MV-4-11 (cell line): ENCODE data around the gene CDIP1.
"Not testable (repeated sequence)": the region's sequence is repeated elsewhere in the genome, so short reads cannot be mapped to it uniquely, and the experiment has no call there.

Source experiments
- DNase-seq: peaks from one replicate; lab custom pipeline; 2025; lab: John Stamatoyannopoulos, UW

CDIP1 gene

DNA sequence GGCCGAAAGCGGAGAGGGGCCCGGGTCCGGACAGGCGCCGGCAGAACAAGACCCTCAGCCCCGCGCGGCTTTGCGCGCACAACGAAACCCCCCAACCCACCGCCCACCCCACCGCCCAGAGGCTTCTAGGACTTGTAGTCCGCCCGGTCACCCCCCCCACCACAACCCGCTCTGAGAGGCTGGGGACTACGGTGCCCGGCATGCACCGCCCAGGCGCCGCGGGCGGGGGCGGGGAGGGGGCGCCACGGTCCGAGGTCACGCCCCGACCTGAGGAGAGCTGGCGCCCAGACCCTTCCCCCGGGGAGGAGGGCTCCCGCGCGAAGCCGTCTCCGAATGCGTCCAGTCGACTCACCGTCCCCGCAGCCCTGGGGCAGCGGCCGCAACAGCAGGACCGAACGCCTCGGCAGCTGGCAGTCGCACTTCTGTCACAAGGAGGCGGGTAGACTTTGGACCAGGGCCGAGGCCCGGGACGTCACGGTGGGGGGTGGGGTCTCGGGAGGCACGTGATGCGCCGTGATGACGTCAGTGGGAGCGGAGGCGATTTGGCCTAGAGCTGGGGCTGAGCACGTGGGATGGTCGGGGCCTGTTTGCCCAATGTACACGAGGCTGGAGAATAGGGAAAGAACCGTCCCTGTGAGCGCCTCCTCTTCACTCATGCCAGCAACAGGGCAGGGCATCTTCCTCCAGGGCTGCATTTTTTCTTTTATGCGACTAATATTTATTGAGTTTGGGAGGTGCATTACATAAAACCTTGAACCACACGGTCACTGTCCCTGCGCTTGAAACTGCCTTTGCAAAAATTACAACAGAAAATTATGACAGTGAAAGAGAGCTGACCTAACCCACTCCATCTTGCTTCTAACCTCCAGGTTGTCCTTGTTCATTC lies at the start of gene CDIP1:
TSS of gene CDIP1 (minus strand) at position 424 of the 886 bp plus-strand sequence. CDS start 24,643 bp downstream, outside the sequence.
- peak; percentile 95 for DNase-seq

GRCh38 chr16:4586291-4586690 lies 47.7 kb upstream of the CDIP1 start:
- no peak for DNase-seq

- DNase-seq: no peak
These were observed 45.3 kb upstream of the CDIP1 start for GRCh38 chr16:4583906-4584305.

GRCh38 chr16:4580250-4580649 lies 41.7 kb upstream of the CDIP1 start:
- DNase-seq: no peak

GRCh38 chr16:4578961-4579530 lies 40.5 kb upstream of the CDIP1 start:
- no peak for DNase-seq

DNA sequence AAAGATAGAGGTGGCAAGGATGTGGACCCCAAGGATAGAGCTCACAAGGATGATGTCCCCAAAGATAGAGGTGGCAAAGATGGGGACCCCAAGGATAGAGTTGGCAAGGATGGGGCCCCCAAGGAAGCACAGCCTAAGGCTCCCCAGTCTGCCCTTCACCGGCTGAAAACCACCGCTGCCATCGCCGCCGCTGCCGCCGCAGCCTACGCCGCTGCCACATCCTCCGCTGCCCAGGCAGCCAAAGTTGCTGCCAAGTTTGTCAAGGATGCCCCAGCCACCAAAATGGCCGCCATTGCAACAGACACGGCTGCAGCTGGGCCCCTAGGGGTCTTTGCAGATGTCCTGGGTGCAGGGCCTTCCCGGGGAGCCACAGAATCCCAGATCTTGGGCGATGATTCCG lies 37.4 kb upstream of the CDIP1 start:
- no peak for DNase-seq

DNA sequence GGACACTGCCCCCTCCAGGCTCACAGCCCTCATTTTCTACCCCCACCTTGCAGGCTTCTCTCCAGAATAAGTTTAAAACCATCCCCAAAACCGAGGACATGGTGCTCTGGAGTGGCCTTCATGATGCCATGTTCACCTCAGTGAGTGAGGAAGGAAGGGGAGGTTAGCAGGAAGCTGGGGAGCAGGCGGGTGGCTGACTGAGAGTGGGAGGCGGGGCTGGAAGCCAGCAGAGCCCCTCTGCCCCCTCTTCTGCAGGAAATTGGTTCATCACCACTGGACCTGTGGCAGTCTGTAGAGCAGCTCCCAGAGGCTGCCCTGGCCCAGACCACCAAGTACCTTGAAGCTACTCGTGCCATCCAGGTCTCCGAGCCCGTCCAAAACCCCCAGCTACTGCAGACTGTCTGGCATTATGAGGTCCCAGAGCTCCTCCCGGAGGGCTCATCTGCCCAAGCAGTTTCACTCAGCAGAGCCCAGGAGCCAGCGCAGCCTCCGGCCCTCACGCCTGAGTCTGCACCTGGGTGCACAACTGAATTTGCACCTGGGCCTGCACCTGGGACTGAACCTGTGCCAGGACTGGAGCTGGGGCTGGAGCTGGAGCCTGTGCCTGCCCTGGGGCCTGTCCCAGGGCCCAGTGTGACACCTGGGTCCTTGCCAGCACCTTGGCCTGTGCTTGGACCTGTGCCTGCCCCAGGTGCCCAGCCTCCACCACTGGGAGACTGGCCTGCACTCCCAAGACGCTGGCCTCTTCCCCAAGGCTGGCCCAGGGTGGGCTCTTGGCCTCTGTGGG lies 36.5 kb upstream of the CDIP1 start:
- no peak for DNase-seq

DNA sequence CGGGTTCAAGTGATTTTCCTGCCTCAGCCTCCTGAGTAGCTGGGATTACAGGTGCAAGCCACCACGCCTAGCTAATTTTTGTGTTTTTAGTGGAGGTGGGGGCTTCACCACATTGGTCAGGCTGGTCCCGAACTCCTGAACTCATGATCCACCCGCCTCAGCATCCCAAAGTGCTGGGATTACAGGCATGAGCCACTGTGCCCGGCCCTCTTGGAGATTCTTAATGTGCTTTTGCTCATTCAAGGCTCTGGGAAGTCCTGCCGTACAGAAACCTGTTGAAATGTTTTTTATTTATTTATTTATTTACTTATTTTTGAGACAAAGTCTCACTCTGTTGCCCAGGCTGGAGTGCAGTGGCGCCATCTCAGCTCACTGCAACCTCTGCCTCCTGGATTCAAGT lies 35.4 kb upstream of the CDIP1 start:
- not testable (repeated sequence) for DNase-seq

- DNase-seq: peak; percentile 41
These were observed 34.1 kb upstream of the CDIP1 start for GRCh38 chr16:4572715-4573114.

DNA sequence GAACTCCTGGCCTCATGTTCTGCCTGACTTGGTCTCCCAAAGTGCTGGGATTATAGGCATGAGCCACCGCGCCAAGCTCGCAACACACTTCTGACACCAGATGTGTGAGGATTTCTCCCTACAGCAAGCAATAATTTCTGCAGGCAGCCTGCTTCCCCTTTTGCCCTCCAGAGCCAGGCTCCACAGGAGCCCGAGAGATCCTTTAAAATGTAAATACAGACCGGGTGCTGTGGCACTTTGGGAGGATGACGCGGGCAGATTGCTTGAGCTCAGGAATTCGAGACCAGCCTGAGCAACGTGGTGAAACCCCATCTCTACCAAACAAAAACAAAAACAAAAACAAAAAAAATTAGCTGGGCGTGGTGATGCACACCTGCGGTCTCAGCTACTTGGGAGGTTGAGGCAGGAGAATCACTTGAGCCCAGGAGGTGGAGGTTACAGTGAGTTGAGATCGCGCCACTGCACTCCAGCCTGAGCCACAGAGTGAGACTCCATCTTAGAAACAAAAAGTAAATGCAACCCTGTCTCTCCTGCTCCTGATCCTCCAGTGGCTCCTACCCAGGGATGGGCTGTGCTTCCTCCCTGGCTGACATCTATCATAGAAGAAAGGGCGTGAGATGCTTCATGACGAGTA lies 32.2 kb upstream of the CDIP1 start:
- peak; percentile 23 for DNase-seq

DNA sequence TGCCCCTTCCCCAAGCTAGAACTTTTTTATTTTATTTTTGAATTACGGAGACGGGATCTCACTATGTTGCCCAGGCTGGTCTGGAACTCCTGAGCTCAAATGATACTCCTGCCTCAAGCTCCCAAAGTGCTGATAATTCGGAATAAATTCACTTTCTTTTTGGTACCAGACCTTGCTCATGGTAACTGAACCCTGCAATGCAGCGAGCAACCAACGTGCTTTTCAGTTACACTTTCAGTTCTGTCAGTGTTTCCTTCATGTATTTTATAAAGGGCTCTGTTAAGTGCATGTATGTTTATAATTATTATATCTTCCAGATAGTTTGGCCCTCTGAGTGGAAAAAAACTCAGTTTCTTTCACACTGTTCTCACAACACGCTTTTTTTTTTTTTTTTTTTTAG lies 31.5 kb upstream of the CDIP1 start:
- DNase-seq: no peak

DNA sequence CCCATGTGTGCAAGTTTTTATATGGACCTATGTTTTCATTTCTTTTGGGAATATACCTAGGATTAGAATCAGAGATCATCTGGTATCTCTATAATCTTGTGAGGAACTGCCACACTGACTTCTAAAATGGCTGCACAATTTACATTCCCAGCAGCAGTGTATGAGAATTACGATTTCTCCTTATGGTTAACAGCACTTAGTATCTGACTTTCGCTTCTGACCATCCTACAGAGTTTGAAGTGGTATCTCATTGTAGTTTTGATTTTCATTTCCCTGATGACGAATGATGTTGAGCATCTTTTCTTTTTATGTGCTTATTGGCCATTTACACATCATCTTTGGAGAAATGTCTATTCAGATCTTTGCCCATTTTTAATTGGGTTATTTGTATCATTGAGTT lies 27.6 kb upstream of the CDIP1 start:
- no peak for DNase-seq

GRCh38 chr16:4564661-4565267 lies 26.2 kb upstream of the CDIP1 start:
- no peak for DNase-seq

DNA sequence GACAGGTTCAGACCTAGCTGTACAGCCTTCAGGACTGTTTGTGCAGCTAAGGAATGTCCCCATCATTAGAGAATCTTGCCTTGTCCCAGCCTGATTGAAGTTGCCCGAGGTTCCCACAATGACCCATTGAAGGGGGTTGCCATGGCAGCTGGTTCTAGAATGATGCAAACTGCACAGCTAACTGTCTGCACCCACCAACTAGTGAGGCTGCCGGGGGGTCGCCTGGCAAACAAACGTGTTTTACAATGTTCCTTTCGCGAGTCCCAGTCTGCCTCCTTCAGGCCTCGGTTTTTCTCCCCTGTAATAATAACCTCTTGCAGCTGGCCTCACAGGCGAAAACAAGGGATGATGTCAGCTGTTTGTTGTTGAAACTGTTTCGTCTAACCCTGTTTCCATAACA lies 23.0 kb upstream of the CDIP1 start:
- no peak for DNase-seq

DNA sequence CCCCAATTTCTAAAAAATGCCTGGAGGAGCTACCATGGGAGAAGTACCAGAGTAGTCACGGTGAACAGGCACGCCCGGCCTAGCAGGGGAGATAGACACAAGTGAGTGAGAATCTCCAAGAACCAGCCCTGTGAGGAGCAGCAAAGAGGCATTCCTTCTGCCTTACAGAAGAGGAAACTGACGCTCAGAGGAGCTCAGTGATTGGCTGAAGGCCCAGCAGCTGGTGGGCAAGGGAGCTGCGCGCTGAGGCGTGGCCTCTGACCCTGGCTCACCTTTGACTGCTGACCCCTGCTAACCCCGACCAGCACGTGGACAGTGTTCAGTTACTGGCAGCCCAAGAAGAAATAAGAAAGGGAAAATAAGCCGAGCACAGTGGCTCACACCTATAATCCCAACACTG lies 19.4 kb upstream of the CDIP1 start:
- no peak for DNase-seq

- DNase-seq: no peak
These were observed 18.0 kb upstream of the CDIP1 start for GRCh38 chr16:4556580-4556979.

DNA sequence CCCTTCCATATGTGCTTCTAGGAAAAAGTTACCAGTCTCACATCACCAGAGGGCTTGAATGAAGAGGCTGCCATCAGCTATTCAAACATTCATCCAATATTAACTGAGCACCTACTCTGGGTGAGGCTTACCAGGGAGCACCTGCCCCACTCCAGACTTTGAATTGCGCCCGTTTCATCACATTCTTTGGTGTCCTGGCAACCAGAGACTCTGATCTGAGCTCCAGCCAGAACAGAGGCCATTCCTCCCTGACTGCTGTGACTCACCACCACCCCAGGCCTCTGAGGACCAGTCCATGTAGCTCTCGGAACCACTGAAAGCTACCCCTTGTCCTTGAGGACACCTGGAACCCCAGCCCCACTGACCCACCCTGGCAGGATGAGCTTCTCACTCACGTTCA lies 17.5 kb upstream of the CDIP1 start, which contains the start of gene C16orf96:
TSS of gene C16orf96 (plus strand) at position 229 of the 400 bp plus-strand sequence. CDS start at position 379, 150 bp downstream.
- DNase-seq: no peak

GRCh38 chr16:4552541-4552940 lies 14.0 kb upstream of the CDIP1 start:
- no peak for DNase-seq

- no peak for DNase-seq
These were observed 12.0 kb upstream of the CDIP1 start for GRCh38 chr16:4550591-4550990.

DNA sequence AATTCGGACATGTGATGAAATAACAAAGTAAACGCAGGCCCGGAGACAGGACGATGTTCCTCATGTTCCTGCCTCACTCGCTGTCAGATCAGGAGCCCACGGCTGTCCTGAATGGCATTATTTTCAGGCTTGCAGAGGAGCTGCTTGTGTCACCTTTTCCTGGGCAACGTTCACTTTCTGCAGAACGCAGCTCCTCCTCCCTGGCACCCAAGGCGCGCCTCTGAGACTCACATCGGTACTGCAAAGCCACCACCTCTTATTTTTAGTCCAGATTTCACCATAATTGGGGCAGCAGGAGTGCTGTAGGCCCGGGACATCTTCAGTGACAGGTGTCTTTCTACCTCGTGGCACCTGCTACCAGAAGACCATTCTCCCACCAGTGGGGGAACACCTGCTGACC lies 9.6 kb upstream of the CDIP1 start:
- no peak for DNase-seq

DNA sequence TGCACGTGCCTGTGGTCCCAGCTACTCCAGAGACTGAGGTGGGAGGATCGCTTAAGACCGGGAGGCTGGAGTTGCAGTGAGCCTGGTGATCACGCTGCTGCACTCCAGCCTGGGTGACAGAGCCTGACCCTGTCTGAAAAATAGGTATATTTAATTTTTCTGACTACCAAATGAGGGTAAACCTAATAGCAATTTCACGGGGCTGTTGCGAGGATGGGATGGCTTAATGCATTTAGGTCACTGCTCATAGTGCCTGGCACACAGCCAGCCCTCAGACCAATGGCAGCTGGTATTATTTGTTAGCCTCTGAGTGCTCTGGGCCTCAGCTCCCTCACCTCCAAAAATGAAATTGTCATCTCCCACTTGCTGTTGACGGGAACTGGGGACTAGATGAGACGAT lies 5.9 kb upstream of the CDIP1 start:
- DNase-seq: no peak
